HepG2 (cell line): ENCODE data around the gene SCRT2. TPM values are rescaled to one million over a fixed set of nuclear protein-coding genes. Genes with fewer than 3 reads are reported as not detected.
A peak's percentile ranks its signal among the peaks of the same experiment; 100 is the strongest.

ENCODE experiments used
- ELK4 ChIP-seq: sonication (generic); formaldehyde crosslinking; IDR thresholded peaks from 2 replicates; pipeline ENCODE4 v1.9.0; 2021; ENCODE audit warnings: missing genetic modification reagents, borderline replicate concordance
- HOXA7 ChIP-seq: sonication (generic); formaldehyde crosslinking; IDR thresholded peaks from 2 replicates; pipeline ENCODE4 v1.8.1; 2022; ENCODE audit warnings: mild to moderate bottlenecking, missing genetic modification reagents, moderate library complexity
- KDM6A ChIP-seq: IDR thresholded peaks from 2 replicates; pipeline ENCODE4 v1.6.1; 2016; ENCODE audit warnings: low read depth
- MEIS1 ChIP-seq: sonication (generic); formaldehyde crosslinking; IDR thresholded peaks from 2 replicates; pipeline ENCODE4 v1.9.0; 2021; ENCODE audit warnings: mild to moderate bottlenecking, missing genetic modification reagents, moderate library complexity, borderline replicate concordance
- MTA3 ChIP-seq: sonication (generic); formaldehyde crosslinking; IDR thresholded peaks from 2 replicates; pipeline ENCODE4 v1.4.0; 2020; ENCODE audit warnings: missing genetic modification reagents
- PATZ1 ChIP-seq: sonication (generic); formaldehyde crosslinking; IDR thresholded peaks from 2 replicates; pipeline ENCODE4 v1.4.0; 2020; ENCODE audit warnings: missing genetic modification reagents
- SMARCE1 ChIP-seq: fragments of 450-650 bp; IDR thresholded peaks from 2 replicates; pipeline ENCODE4 v1.6.1; 2017; ENCODE audit warnings: borderline replicate concordance
- YY1 ChIP-seq: IDR thresholded peaks from 2 replicates; pipeline ENCODE4 v1.6.1; 2011; ENCODE audit warnings: low read length, low read depth, moderate library complexity, mild to moderate bottlenecking; ENCODE audit not compliant: insufficient read depth, insufficient replicate concordance
- ZBTB20 ChIP-seq: sonication (generic); formaldehyde crosslinking; IDR thresholded peaks from 2 replicates; pipeline ENCODE4 v1.8.1; 2023; ENCODE audit warnings: missing genetic modification reagents, low read depth, mild to moderate bottlenecking, borderline replicate concordance
- ZBTB49 ChIP-seq: sonication (generic); formaldehyde crosslinking; IDR thresholded peaks from 2 replicates; pipeline ENCODE4 v1.4.0; 2020; ENCODE audit warnings: missing genetic modification reagents, borderline replicate concordance
- ZNF205 ChIP-seq: IDR thresholded peaks from 2 replicates; pipeline ENCODE4 v1.6.1; 2018; ENCODE audit warnings: missing biosample characterization, missing genetic modification reagents
- ZNF260 ChIP-seq: sonication (generic); formaldehyde crosslinking; IDR thresholded peaks from 2 replicates; pipeline ENCODE4 v1.4.0; 2020; ENCODE audit warnings: missing genetic modification reagents, low read depth, mild to moderate bottlenecking, borderline replicate concordance
- ZNF512B ChIP-seq: sonication (generic); formaldehyde crosslinking; IDR thresholded peaks from 2 replicates; pipeline ENCODE4 v1.5.1; 2020; ENCODE audit warnings: missing genetic modification reagents, mild to moderate bottlenecking, borderline replicate concordance
- ZNF547 ChIP-seq: sonication (generic); formaldehyde crosslinking; IDR thresholded peaks from 2 replicates; pipeline ENCODE4 v1.5.1; 2020; ENCODE audit warnings: mild to moderate bottlenecking, missing genetic modification reagents
- ZNF567 ChIP-seq: sonication (generic); formaldehyde crosslinking; IDR thresholded peaks from 2 replicates; pipeline ENCODE4 v1.8.1; 2023; ENCODE audit warnings: mild to moderate bottlenecking, missing genetic modification reagents, borderline replicate concordance
- ZNF569 ChIP-seq: sonication (generic); formaldehyde crosslinking; IDR thresholded peaks from 2 replicates; pipeline ENCODE4 v1.5.0; 2020; ENCODE audit warnings: mild to moderate bottlenecking, missing genetic modification reagents, moderate library complexity, borderline replicate concordance
- ZNF891 ChIP-seq: sonication (generic); formaldehyde crosslinking; IDR thresholded peaks from 2 replicates; pipeline ENCODE4 v1.5.0; 2020; ENCODE audit warnings: mild to moderate bottlenecking, missing genetic modification reagents
- ZSCAN30 ChIP-seq: sonication (generic); formaldehyde crosslinking; IDR thresholded peaks from 2 replicates; pipeline ENCODE4 v1.5.0; 2020; ENCODE audit warnings: mild to moderate bottlenecking, missing genetic modification reagents
- ZSCAN5A ChIP-seq: sonication (generic); formaldehyde crosslinking; IDR thresholded peaks from 2 replicates; pipeline ENCODE4 v1.8.0; 2022; ENCODE audit warnings: mild to moderate bottlenecking, missing genetic modification reagents, borderline replicate concordance
- polyA plus RNA-seq, 8 experiments: library from polyadenylated mRNA; depleted of rRNA in 3 of 8; stranded (reverse) in 7 of 8; unstranded in 1 of 8; fragments of >200 nt; fragmentation: Illumina TruSeq in 4 of 8; extraction: Trizol in 4 of 8; gene quantifications; 2 replicates each; pipeline versions ENCODE4 v1.2.1 to v1.2.3, GENCODE V29; 2011 to 2016; ENCODE audit warnings: low read depth in 4 of 8, missing spikeins in 1 of 8, mixed read lengths in 1 of 8; ENCODE audit not compliant: insufficient read depth in 1 of 8
- total RNA-seq, 5 experiments: library from RNA; depleted of rRNA; stranded (reverse); fragments of >200 nt; fragmentation: Illumina TruSeq; extraction: Trizol; gene quantifications; 2 replicates each; pipeline ENCODE4 v1.2.3, GENCODE V29; 2016; ENCODE audit warnings: low read depth in 1 of 5

The SCRT2 gene
- total and polyA plus RNA-seq, 2 of the 13 experiments (the other 11 are each of a cell fraction or from before 2014, with no cell fraction given): not detected

GRCh38 chr20:667351-668034, 8.1 kb downstream of the SCRT2 start (continued):
- TF ChIP-seq ZNF569 (CRISPR knock-in tag): no peak
- TF ChIP-seq MTA3 (CRISPR knock-in tag): no peak
- no peak for TF ChIP-seq HOXA7 (CRISPR knock-in tag)
- TF ChIP-seq KDM6A: no peak
- no peak for TF ChIP-seq ZNF260 (CRISPR knock-in tag)
- no peak for TF ChIP-seq ZSCAN5A (CRISPR knock-in tag)
- no peak for TF ChIP-seq ELK4 (CRISPR knock-in tag)
- no peak for TF ChIP-seq YY1
- no peak for TF ChIP-seq PATZ1 (CRISPR knock-in tag)
- 0 out of 2 replicates have a peak, but pooled peaks have one; percentile 58 for TF ChIP-seq ZBTB49 (CRISPR knock-in tag)
- 0 out of 2 replicates have a peak, but pooled peaks have one; percentile 78 for TF ChIP-seq ZNF567 (CRISPR knock-in tag)
- TF ChIP-seq ZSCAN30 (CRISPR knock-in tag): no peak
- TF ChIP-seq ZBTB20 (CRISPR knock-in tag): no peak
- no peak for TF ChIP-seq SMARCE1
- no peak for TF ChIP-seq ZNF205 (CRISPR knock-in tag)
- TF ChIP-seq ZNF891 (CRISPR knock-in tag): no peak
- TF ChIP-seq ZNF512B (CRISPR knock-in tag): no peak
- no peak for TF ChIP-seq MEIS1
- no peak for TF ChIP-seq ZNF547
